CD4-positive, alpha-beta T cell treated with Interleukin-21 for 1 hour (primary cell): Measurements from ENCODE around the gene PTTG1IP.
A peak's percentile ranks its signal among the peaks of the same experiment; 100 is the strongest.

Experiments
- DNase-seq: peaks from one replicate; pipeline ENCODE4 v3.0.0-alpha.2; 2020

Gene PTTG1IP

DNA sequence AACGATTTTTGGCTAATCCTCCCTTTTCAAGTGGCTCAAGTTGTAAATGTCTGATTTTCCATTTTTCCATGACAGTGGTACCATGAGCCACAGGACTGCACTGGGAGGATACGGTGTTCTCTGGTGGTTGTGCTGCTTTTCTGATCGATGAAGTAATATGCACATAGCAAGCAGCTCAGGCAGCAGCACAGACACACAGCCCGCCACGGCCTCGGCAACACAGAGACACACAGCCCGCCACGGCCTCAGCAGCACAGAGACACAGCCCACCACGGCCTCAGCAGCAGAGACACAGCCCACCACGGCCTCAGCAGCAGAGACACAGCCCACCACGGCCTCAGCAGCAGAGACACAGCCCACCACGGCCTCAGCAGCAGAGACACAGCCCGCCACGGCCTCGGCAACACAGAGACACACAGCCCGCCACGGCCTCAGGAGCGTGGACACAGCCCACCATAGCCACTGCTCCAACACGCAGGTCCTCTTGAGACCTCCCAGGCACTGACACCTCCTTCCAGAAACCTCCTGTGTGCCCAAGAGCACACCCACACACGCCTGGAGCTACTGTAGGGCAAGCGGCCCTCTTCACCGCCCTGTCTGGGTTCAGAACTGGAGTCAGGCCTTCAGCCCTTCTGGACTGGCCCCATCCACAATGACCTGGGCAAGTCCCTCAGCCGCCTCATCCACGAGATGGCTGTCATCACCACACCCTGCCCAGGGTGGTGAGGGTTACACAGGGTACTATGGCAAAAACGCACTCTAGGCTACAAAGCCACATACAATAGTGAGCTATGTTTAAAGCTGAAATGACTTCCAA, 10.4 kb downstream of the PTTG1IP start:
- DNase-seq, result no peak

- no peak for DNase-seq
Measured at GRCh38 chr21:44858791-44859190, 14.7 kb downstream of the PTTG1IP start.

DNA sequence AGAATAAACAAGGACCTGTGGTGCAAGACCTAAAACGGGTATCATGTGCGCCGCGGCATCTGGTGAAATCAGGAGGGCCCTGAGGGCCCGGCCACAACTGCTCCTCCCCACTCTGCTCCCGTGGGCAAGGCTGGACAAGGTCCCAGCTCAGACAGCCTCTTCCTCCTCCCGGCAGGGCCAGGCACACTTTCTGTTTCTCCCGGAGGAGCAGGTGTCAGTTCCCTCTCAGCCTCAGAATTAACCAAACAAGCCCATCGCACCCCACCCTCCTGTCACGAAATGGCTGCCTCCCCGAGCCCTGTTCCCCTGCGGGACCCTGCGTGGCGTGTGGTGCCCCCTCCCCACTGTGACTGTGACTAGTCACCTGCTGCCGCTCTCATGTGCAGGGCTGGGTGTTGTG, 15.2 kb downstream of the PTTG1IP start:
- DNase-seq, result no peak

DNA sequence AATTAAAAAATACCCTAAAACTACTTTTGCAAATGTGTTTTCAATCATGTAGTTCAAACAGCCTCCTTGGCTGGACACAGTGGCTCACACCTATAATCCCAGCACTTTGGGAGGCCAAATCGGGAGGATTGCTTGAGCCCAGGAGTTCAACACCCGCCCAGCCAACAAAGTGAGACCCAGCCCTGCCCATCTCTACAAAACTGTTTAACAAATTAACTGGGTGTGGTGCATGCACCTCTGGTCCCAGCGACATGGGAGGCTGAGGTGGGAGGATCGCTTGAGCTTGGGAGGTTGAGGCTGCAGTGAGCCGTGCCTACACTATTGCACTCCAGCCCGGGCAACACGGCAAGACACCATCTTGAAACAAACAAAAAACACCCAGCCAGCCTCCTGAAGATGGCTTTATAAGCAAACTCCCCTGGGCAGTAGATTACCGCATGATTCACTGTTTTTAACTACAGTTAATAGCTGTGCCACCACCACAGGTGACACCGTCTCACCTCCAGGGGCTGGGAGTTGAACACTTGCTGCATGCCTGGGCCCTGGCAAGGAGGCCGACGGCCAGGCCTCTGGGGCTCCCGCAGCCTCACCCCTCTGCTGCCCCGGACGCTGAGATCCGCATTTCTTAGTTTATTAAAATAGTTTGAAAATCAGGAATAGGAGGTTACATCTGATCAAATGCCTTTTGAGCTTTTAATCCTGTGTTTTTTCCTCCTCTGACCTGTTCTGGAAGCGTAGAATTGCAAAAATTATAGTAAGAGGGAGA, 16.2 kb downstream of the PTTG1IP start:
- no peak for DNase-seq

- DNase-seq, result no peak
Measured at GRCh38 chr21:44856131-44856530, 17.4 kb downstream of the PTTG1IP start.

DNA sequence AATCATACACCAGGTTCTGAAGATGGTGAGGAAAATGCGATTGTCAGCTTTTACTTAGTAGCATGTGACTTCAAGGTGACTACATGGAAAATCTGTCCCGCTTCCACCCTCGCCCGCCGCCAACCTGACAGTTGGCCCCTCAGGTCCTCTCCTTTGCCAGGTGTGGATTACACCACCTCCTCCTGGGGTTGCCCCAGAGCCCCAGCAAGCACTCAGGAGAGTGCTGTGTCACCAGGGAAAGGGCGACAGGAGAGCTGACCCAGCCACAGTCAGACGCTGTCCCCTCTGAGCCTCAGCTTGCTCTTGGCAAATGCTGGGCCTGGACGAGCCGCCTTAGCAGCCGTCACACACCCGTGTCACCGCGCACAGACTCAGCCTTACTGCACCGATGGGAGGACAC, 17.9 kb downstream of the PTTG1IP start:
- DNase-seq, result no peak

DNA sequence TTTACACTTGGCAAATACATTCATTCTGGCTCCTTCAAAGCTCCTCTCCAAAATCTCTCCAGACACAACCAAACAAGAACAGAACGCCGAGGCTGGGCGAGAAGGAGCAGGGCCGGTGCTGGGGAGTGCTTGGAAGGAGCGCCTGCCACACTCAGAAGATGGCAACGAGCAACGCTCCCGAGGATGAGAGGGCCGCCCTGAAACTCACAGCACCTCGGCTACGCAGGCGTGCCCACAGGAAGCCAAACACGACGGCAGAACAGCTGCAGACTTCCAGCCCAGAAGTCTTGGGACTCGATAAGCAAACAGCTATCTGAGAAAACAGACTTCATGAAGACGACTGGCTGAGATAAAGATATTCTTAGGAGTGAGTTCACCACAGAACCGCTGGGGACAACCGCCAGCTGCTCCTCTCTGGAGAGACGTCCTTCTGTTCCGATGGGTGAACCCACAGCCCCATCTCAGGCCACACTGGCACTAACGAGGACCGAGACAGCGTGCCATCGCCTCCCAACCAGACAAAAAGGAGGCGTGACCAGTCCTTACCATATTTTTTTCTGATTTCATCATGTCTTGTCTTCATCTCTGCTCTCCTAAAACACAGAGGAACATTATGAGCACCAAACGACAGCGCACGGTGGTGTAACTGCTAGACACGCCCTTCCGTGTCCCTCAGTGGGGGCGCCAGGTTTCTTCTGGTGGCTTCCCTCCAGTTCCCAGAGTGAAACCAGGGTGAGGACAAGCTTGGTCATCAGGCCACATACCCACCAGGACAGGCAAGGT, 18.6 kb downstream of the PTTG1IP start:
- DNase-seq, result no peak

- peak; percentile 28 for DNase-seq
Measured at GRCh38 chr21:44854391-44854663, 19.2 kb downstream of the PTTG1IP start.

DNA sequence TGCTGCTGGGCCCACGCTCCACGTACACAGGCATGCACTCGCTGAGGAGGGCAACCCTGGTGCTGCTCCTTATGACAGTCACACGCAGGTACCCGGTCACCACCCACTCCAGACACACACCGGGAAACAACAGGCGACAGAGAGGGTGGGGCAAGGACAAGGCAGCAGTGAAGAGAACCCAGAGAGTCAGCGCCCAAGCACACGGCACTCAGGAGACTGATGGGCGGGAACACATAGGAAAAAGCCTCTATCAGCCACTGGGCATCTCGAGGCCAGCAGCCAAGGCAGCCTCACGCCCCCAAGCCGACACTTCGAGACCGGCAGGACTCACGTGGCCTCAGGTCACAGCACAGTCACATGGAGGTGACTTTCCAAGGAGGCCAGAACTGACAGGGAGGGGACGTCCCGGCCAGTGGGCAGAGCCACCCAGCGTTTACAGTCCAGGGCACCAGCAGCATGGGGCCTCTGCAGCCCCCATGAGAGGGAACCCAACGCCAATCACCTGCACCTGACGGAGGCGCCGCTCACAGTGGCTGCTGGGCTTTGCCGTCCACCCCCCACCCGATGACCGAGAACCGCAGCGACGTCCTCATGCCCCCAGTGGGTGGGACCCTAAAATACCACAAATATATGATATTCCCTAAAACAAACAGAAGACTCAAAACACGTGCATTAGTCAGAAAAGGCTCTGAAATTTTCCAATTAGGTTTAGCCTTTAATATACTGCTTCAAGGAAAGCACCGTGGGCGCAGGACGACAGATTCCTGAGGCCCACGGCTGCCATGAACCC, 19.7 kb downstream of the PTTG1IP start:
- no peak for DNase-seq

GRCh38 chr21:44850905-44851657, 22.4 kb downstream of the PTTG1IP start:
- DNase-seq, result no peak

DNA sequence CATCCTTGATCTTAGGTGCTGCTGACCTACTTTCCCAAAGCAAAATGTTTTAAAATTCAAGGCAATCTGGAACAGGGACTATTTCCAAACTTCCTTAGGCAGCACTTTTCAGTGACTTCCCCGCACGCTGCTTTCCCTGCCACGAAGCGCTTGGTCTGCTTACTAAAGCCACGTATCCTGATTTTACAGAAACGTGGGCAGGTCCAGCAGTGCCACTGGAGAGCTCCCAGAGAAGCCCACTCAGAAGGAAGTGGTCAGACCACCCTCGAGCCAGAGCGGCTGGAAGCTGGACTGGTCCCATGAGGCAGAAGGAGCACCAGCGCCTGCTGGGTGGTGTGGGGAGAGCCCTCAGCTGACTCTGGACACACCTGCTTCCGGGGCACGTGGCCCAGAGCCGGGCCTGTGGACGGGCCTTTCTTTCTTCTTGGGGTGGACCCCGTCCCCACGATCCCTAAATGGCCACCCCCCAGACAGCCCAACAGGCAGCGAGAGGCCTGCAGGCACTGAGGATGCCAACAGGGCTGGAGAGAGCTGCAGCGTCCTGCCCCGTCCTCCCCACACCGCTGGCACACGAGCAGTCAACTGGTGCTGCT, 23.2 kb downstream of the PTTG1IP start:
- no peak for DNase-seq

DNA sequence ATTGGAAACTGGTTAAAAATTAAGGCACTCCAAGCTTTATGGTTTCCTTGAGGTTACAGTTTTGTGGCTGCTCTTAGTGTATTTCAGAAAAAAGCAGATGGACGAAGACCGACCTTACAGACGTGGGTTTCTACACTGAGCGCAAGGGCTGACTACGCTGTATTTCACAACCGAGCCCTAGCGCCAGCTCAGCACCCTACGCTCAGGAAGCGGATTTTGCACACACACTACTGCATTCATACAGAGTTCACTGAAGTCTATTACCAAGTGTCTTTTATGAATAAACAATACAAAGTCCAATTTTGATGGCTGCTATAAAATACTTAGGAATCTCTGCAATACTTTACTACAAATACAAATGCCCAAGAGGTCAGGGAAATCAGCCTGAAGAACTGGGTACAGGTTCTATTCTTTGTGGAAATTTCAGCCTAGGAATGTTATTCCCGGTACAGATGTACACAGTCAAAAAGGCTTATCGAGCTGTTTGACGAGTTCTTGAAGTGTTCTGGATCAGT, 23.8 kb downstream of the PTTG1IP start:
- DNase-seq, result no peak

DNA sequence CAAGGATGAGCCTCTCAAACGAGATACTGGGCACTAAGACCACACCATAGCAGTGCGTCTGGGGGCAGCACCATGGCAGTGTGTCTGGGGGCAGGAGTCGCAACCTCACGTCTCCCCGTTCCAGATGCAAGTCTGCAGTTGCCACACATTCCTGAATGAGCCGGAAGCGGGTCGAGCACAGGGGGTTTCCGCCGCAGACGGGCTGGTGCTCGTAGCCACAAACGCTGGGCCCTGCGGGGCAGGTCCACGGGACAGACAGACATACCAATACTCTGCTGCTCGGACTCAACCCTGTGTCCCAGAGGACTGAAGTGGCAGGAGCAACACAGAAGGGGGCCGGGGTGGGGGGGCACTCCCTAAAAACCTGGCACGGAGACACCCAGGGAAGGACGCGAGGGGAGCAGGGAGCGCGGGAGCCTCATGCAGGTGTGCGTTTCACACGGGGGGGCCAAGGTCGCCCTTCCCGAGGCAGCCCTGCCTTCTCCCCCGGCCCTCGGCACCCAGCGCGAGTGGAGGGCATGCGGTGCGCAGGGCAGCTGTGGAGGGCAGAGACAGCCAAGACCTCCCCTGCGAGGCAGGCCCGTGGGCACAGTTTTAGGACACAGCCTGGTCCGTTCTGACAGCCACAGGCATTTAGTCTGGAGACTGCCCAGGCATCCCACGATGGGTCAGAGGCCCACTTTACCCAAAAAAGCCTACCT, 24.5 kb downstream of the PTTG1IP start:
- DNase-seq, result no peak

- no peak for DNase-seq
Measured at GRCh38 chr21:44847261-44848056, 26.0 kb downstream of the PTTG1IP start.

DNA sequence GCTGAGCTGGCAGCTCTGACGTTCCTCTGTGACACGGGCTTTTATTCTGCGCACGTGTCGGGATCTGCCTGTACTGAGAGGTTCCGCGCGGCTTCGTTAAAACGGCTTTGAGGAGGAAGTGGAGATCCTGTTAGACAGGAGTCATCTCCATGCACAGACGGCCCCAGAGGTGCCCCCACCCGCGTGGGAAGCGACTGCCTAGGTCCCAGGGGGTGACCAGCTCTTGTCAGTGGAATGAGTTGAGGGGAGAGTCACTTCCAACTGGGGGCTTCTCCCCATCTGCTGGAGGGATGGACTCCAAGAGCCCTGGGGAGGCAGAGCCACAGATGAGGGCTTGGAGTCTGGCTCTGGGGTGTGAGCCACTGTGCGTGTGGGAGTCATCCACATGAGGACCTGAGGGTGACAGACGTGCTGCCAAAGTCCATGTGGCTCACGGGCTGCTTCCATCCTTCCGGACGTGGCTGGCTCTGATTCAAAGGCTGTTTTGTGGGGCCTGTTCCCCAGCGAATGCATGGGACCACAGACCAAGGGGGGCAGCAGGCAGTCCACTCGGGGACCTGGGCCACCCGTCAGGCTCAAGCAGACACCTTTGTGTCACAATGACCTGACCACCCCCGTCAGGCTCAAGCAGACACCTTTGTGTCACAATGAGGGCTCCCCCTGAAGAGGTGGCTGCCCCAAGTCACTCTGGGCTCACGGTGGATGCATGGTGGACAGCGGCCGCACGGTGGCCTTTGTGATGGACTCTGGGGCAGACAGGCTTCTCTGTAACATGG, 26.8 kb downstream of the PTTG1IP start:
- peak; percentile 30 for DNase-seq

GRCh38 chr21:44846224-44846484, 27.3 kb downstream of the PTTG1IP start:
- no peak for DNase-seq

GRCh38 chr21:44845418-44846223, 27.9 kb downstream of the PTTG1IP start:
- DNase-seq, result peak; percentile 52

GRCh38 chr21:44844256-44844655, 29.2 kb downstream of the PTTG1IP start:
- DNase-seq, result no peak
